OCI-LY7 (cell line): ENCODE measurements around the gene CLTRN. TPM values are rescaled to one million over a fixed set of nuclear protein-coding genes. Genes with fewer than 3 reads are reported as not detected.

Source experiments
- BruUV-seq: library from RNA; stranded (reverse); fragments of 400-500 nt; replicated peaks from 2 replicates; lab custom pipeline; 2021; lab: Mats Ljungman, UMichigan
- CTCF ChIA-PET: fragments of 300-600 bp; sonication (Branson Sonifier 250); formaldehyde crosslinking; loops from one replicate; lab custom pipeline; 2022; ENCODE audit warnings: antibody characterized with exemption; ENCODE audit not compliant: unreplicated experiment; lab: Charles Lee
- POLR2A ChIA-PET: fragments of 300-600 bp; sonication (Branson Sonifier 250); formaldehyde crosslinking; loops from one replicate; lab custom pipeline; 2022; ENCODE audit warnings: antibody characterized with exemption; lab: Charles Lee
- DNase-seq: peaks from one replicate; pipeline ENCODE4 v3.0.0-alpha.2; 2015; ENCODE audit warnings: low spot score
- H2AFZ ChIP-seq: fragments of 200-600 bp; sonication (generic), shearing (Covaris generic); 2 replicates; pipeline ENCODE4 v1.6.1; 2014; ENCODE audit warnings: mild to moderate bottlenecking, antibody characterized with exemption, low read length, moderate library complexity
- H3K27ac ChIP-seq: fragments of 200-600 bp; sonication (generic); 2 replicates; pipeline ENCODE4 v1.5.1; 2014; ENCODE audit warnings: mixed run types, low read depth, mild to moderate bottlenecking, moderate library complexity, low read length, inconsistent platforms; ENCODE audit not compliant: poor library complexity, severe bottlenecking
- H3K36me3 ChIP-seq: fragments of 200-600 bp; sonication (generic); 2 replicates; pipeline ENCODE4 v1.6.1; 2014; ENCODE audit warnings: mild to moderate bottlenecking, antibody characterized with exemption, low read length, moderate library complexity, mixed read lengths; ENCODE audit not compliant: insufficient read depth
- H3K4me1 ChIP-seq: fragments of 200-600 bp; sonication (generic); 2 replicates; pipeline ENCODE4 v1.5.1; 2014; ENCODE audit warnings: mild to moderate bottlenecking, low read length; ENCODE audit not compliant: insufficient read depth, poor library complexity, severe bottlenecking
- H3K4me2 ChIP-seq: fragments of 200-600 bp; sonication (generic); 2 replicates; pipeline ENCODE4 v1.6.1; 2014; ENCODE audit warnings: mild to moderate bottlenecking, low read length
- H3K4me3 ChIP-seq: fragments of 200-600 bp; sonication (generic); 2 replicates; pipeline ENCODE4 v1.5.1; 2014; ENCODE audit warnings: mild to moderate bottlenecking, low read depth, low read length; ENCODE audit not compliant: poor library complexity, severe bottlenecking
- H3K79me2 ChIP-seq: fragments of 200-600 bp; sonication (generic); 2 replicates; pipeline ENCODE4 v1.6.1; 2016; ENCODE audit warnings: low read depth, mild to moderate bottlenecking, low read length, moderate library complexity, mixed read lengths; ENCODE audit not compliant: insufficient read depth
- H3K9me2 ChIP-seq: fragments of 200-600 bp; sonication (generic); 2 replicates; pipeline ENCODE4 v1.6.1; 2016; ENCODE audit warnings: mild to moderate bottlenecking, low read length, mixed read lengths; ENCODE audit not compliant: insufficient read depth
- H3K9me3 ChIP-seq: fragments of 200-600 bp; sonication (generic); 2 replicates; pipeline ENCODE4 v1.6.1; 2014; ENCODE audit warnings: mild to moderate bottlenecking, mixed run types, low read length, mixed read lengths
- H4K20me1 ChIP-seq: fragments of 200-600 bp; sonication (generic); 2 replicates; pipeline ENCODE4 v1.6.1; 2014; ENCODE audit warnings: mild to moderate bottlenecking, antibody characterized with exemption, low read length, moderate library complexity, mixed read lengths; ENCODE audit not compliant: insufficient read depth
- CTCF ChIP-seq: fragments of 200-600 bp; sonication (generic); conservative IDR thresholded peaks from 2 replicates; pipeline ENCODE4 v1.5.1; 2014; ENCODE audit warnings: mild to moderate bottlenecking, antibody characterized with exemption, low read length, moderate library complexity, mixed read lengths
- EZH2phosphoT487 ChIP-seq: fragments of 200-600 bp; sonication (generic); IDR thresholded peaks from 2 replicates; pipeline ENCODE4 v1.6.1; 2018; ENCODE audit warnings: low read depth, borderline replicate concordance, mild to moderate bottlenecking, mixed run types, antibody characterized with exemption, low read length, moderate library complexity, mixed read lengths
- intact Hi-C: fragments of 100-400 bp; cut with micrococcal nuclease; formaldehyde crosslinking; loops from one replicate; pipeline ENCODE4 v1.10.0; 2022; ENCODE audit not compliant: unreplicated experiment
- total RNA-seq, 2 experiments: library from RNA; depleted of rRNA in 1 of 2; stranded (reverse); fragments of >200 nt in 1 of 2; shearing (Covaris generic) in 1 of 2; gene quantifications; 2 replicates each; pipeline ENCODE4 v1.2.3, GENCODE V29; 2014 to 2022

Gene CLTRN
- total RNA-seq, 2 experiments from 2014 or later = not detected

- no peaks in the 10 kb centered on the region for H3K79me2 ChIP-seq
- ChIA-PET CTCF (no interaction called here), POLR2A (no interaction called here)
- H3K36me3 ChIP-seq = no peaks in the 10 kb centered on the region
- no peaks in the 10 kb centered on the region for H3K9me2 ChIP-seq
- H3K9me3 ChIP-seq = no peaks in the 10 kb centered on the region
- TF ChIP-seq CTCF (no peak), EZH2phosphoT487 (no peak)
- no peak overlapping the region for H3K27ac ChIP-seq
- intact Hi-C loops = no loop called here
- DNase-seq = no peak
- no peak overlapping the region for H2AFZ ChIP-seq
- BruUV-seq = no TSS peak
- H3K4me3 ChIP-seq = no peak overlapping the region
- no peaks in the 10 kb centered on the region for H3K4me1 ChIP-seq
- H3K4me2 ChIP-seq = no peak overlapping the region
- no peaks in the 10 kb centered on the region for H4K20me1 ChIP-seq
Measured at GRCh38 chrX:15605226-15605625, 59.4 kb downstream of the CLTRN start.

GRCh38 chrX:15602761-15603160 lies 61.8 kb downstream of the CLTRN start:
- H2AFZ ChIP-seq = no peak overlapping the region
- H4K20me1 ChIP-seq = no peaks in the 10 kb centered on the region
- H3K9me2 ChIP-seq = no peaks in the 10 kb centered on the region
- TF ChIP-seq EZH2phosphoT487 (no peak), CTCF (no peak)
- H3K4me3 ChIP-seq = no peak overlapping the region
- no TSS peak for BruUV-seq
- no peaks in the 10 kb centered on the region for H3K9me3 ChIP-seq
- CTCF ChIA-PET = no interaction called here
- intact Hi-C loops = no loop called here
- no peak overlapping the region for H3K27ac ChIP-seq
- no peaks in the 10 kb centered on the region for H3K79me2 ChIP-seq
- POLR2A ChIA-PET = no interaction called here
- no peak for DNase-seq
- H3K36me3 ChIP-seq = no peaks in the 10 kb centered on the region
- H3K4me1 ChIP-seq = no peaks in the 10 kb centered on the region
- H3K4me2 ChIP-seq = no peak overlapping the region

- Histone ChIP-seq H3K9me3 (no peaks in the 10 kb centered on the region), H3K4me1 (no peaks in the 10 kb centered on the region), H3K27ac (no peak overlapping the region), H3K36me3 (no peaks in the 10 kb centered on the region), H3K4me3 (no peak overlapping the region), H4K20me1 (no peaks in the 10 kb centered on the region), H3K4me2 (no peak overlapping the region), H2AFZ (no peak overlapping the region), H3K79me2 (no peaks in the 10 kb centered on the region), H3K9me2 (no peaks in the 10 kb centered on the region)
- BruUV-seq = no TSS peak
- intact Hi-C loops = no loop called here
- TF ChIP-seq EZH2phosphoT487 = no peak
- no peak for TF ChIP-seq CTCF
- DNase-seq = no peak
- ChIA-PET POLR2A (interaction anchor here (0.5 to 0.6 kb wide), 3 partner anchors 556 to 1281 kb away, joined by 3 read pairs; no protein-coding TSS in a partner anchor), CTCF (no interaction called here)
Measured at GRCh38 chrX:15601932-15602331, 62.7 kb downstream of the CLTRN start.
